Mesenchymal stem cell (in vitro differentiated cells and primary cell): Measurements from ENCODE around the gene BACE2.

ENCODE experiments used
- DNase-seq: peaks from one replicate; pipeline ENCODE4 v3.0.0-alpha.2; 2013
- H2AFZ ChIP-seq: one replicate; pipeline ENCODE4 v1.6.1; 2013; ENCODE audit warnings: low read depth, mild to moderate bottlenecking, control low read depth, inconsistent platforms, low read length, moderate library complexity
- H2AK5ac ChIP-seq: 2 replicates; pipeline ENCODE4 v1.6.1; 2013; ENCODE audit warnings: low read length, moderate library complexity, mild to moderate bottlenecking, inconsistent platforms; ENCODE audit not compliant: severe bottlenecking
- H2BK120ac ChIP-seq: one replicate; pipeline ENCODE4 v1.6.1; 2013; ENCODE audit warnings: low read depth, mild to moderate bottlenecking, inconsistent platforms, low read length, moderate library complexity
- H2BK12ac ChIP-seq, 2 experiments: one replicate each; pipeline ENCODE4 v1.6.1; 2013; ENCODE audit warnings: inconsistent platforms in 2 of 2, low read length in 2 of 2, mild to moderate bottlenecking in 2 of 2, moderate library complexity in 2 of 2, control low read depth in 1 of 2
- H2BK15ac ChIP-seq: one replicate; pipeline ENCODE4 v1.6.1; 2013; ENCODE audit warnings: mild to moderate bottlenecking, low read depth, inconsistent platforms; ENCODE audit not compliant: poor library complexity, severe bottlenecking
- H2BK5ac ChIP-seq: 2 replicates; pipeline ENCODE4 v1.6.1; 2013; ENCODE audit warnings: low read depth, mild to moderate bottlenecking, low read length, control low read depth, inconsistent platforms; ENCODE audit not compliant: poor library complexity, severe bottlenecking
- H3K14ac ChIP-seq, 2 experiments: one replicate each; pipeline ENCODE4 v1.6.1; 2013; ENCODE audit warnings: inconsistent platforms in 2 of 2, low read length in 2 of 2, control low read depth in 1 of 2, mild to moderate bottlenecking in 1 of 2, moderate library complexity in 1 of 2
- H3K18ac ChIP-seq, 2 experiments: one replicate each; pipeline ENCODE4 v1.6.1; 2013; ENCODE audit warnings: inconsistent platforms in 2 of 2, low read length in 2 of 2, control low read depth in 1 of 2, low read depth in 1 of 2, mild to moderate bottlenecking in 1 of 2
- H3K23ac ChIP-seq, 2 experiments: one replicate each; pipeline ENCODE4 v1.6.1; 2013; ENCODE audit warnings: inconsistent platforms in 2 of 2, low read length in 2 of 2, mild to moderate bottlenecking in 2 of 2, moderate library complexity in 2 of 2, control low read depth in 1 of 2
- H3K27ac ChIP-seq: 2 replicates; pipeline ENCODE4 v1.5.1; 2013; ENCODE audit warnings: mild to moderate bottlenecking, moderate library complexity, low read length, control low read depth, inconsistent platforms; ENCODE audit not compliant: poor library complexity, severe bottlenecking
- H3K27me3 ChIP-seq, 2 experiments: 2 replicates each; pipeline versions ENCODE4 v1.6.1 to v1.7.0; 2013; ENCODE audit warnings: low read length in 2 of 2, mild to moderate bottlenecking in 2 of 2, moderate library complexity in 2 of 2, control low read depth in 1 of 2, inconsistent platforms in 1 of 2; ENCODE audit not compliant: control insufficient read depth in 1 of 2, insufficient read depth in 1 of 2
- H3K36me3 ChIP-seq, 2 experiments: 2 replicates each; pipeline versions ENCODE4 v1.6.1 to v1.7.0; 2013; ENCODE audit warnings: low read length in 2 of 2, control low read depth in 1 of 2, inconsistent platforms in 1 of 2, low read depth in 1 of 2, mild to moderate bottlenecking in 1 of 2; ENCODE audit not compliant: insufficient read depth in 2 of 2, control insufficient read depth in 1 of 2
- H3K4ac ChIP-seq, 2 experiments: one replicate each; pipeline ENCODE4 v1.6.1; 2013; ENCODE audit warnings: inconsistent platforms in 2 of 2, low read length in 2 of 2, mild to moderate bottlenecking in 2 of 2, moderate library complexity in 2 of 2, control low read depth in 1 of 2, low read depth in 1 of 2
- H3K4me1 ChIP-seq: 2 replicates; pipeline ENCODE4 v1.6.1; 2013; ENCODE audit warnings: low read depth, low read length, control low read depth; ENCODE audit not compliant: control insufficient read depth, insufficient read depth
- H3K4me2 ChIP-seq: 2 replicates; pipeline ENCODE4 v1.6.1; 2013; ENCODE audit warnings: low read length, mild to moderate bottlenecking, inconsistent platforms; ENCODE audit not compliant: poor library complexity, severe bottlenecking
- H3K4me3 ChIP-seq, 2 experiments: 2 replicates each; pipeline versions ENCODE4 v1.5.1 to v1.7.0; 2013; ENCODE audit warnings: low read length in 2 of 2, mild to moderate bottlenecking in 2 of 2, control low read depth in 1 of 2, low read depth in 1 of 2; ENCODE audit not compliant: insufficient read depth in 1 of 2
- H3K79me1 ChIP-seq: replicated peaks from 2 replicates; pipeline ENCODE4 v1.6.1; 2013; ENCODE audit warnings: mild to moderate bottlenecking, control low read depth, low read length, inconsistent platforms; ENCODE audit not compliant: poor library complexity, severe bottlenecking
- H3K9ac ChIP-seq: 2 replicates; pipeline ENCODE4 v1.7.0; 2013; ENCODE audit warnings: mild to moderate bottlenecking, low read length, moderate library complexity
- H3K9me3 ChIP-seq: 2 replicates; pipeline ENCODE4 v1.7.0; 2013; ENCODE audit warnings: mild to moderate bottlenecking, low read length; ENCODE audit not compliant: control insufficient read depth
- H4K8ac ChIP-seq: one replicate; pipeline ENCODE4 v1.6.1; 2013; ENCODE audit warnings: inconsistent platforms, mild to moderate bottlenecking, low read length, moderate library complexity
- H4K91ac ChIP-seq: one replicate; pipeline ENCODE4 v1.6.1; 2013; ENCODE audit warnings: mild to moderate bottlenecking, low read length, inconsistent platforms
- WGBS: methylation state at CpG from one replicate; pipeline ENCODE4 v1.1.7; 2013; ENCODE audit warnings: mixed read lengths; 5-methylcytosine and 5-hydroxymethylcytosine counted together

BACE2 gene

GRCh38 chr21:41250519-41250918, 82.6 kb downstream of the BACE2 start:
- H2BK5ac ChIP-seq, result no peak overlapping the region
- no peak overlapping the region for H2AK5ac ChIP-seq
- H3K27ac ChIP-seq, result no peak overlapping the region
- H3K27me3 ChIP-seq, result no peaks in the 10 kb centered on the region
- no peak overlapping the region for H3K4ac ChIP-seq
- no peak overlapping the region for H3K18ac ChIP-seq
- peaks cover 15 to 34% of the 10 kb centered on the region in 2 experiments for H3K36me3 ChIP-seq
- no peak overlapping the region for H3K23ac ChIP-seq
- no peak overlapping the region for H3K14ac ChIP-seq
- H2BK120ac ChIP-seq, result no peak overlapping the region
- no peak overlapping the region for H2BK12ac ChIP-seq
- no peak overlapping the region for H3K4me3 ChIP-seq
- H2BK15ac ChIP-seq, result no peak overlapping the region
- H3K9ac ChIP-seq, result no peak overlapping the region
- 80% methylated on average over 8 of the region's 8 CpGs for WGBS
- H4K91ac ChIP-seq, result no peak overlapping the region
- H3K9me3 ChIP-seq, result no peaks in the 10 kb centered on the region
- no peaks in the 10 kb centered on the region for H3K79me1 ChIP-seq
- no peak for DNase-seq
- H3K4me1 ChIP-seq, result no peaks in the 10 kb centered on the region
- no peak overlapping the region for H2AFZ ChIP-seq
- H4K8ac ChIP-seq, result no peak overlapping the region
- no peak overlapping the region for H3K4me2 ChIP-seq

- Histone ChIP-seq H2BK15ac (no peak overlapping the region), H3K9me3 (no peaks in the 10 kb centered on the region), H3K23ac (no peak overlapping the region), H3K9ac (no peak overlapping the region), H2AFZ (no peak overlapping the region), H3K14ac (no peak overlapping the region), H2BK120ac (no peak overlapping the region), H3K4me2 (no peak overlapping the region), H3K27ac (no peak overlapping the region), H2AK5ac (no peak overlapping the region), H4K91ac (no peak overlapping the region), H3K4me1 (no peaks in the 10 kb centered on the region), H2BK12ac (no peak overlapping the region), H3K4ac (peak overlapping the region in 1 of 2 experiments; percentile 54), H3K18ac (no peak overlapping the region), H3K36me3 (peaks cover 15 to 36% of the 10 kb centered on the region in 2 experiments), H3K4me3 (no peak overlapping the region), H3K27me3 (no peaks in the 10 kb centered on the region), H4K8ac (no peak overlapping the region), H3K79me1 (no peaks in the 10 kb centered on the region), H2BK5ac (no peak overlapping the region)
- no peak for DNase-seq
- 90% methylated on average over 11 of the region's 12 CpGs for WGBS
Observed at GRCh38 chr21:41251961-41252642, 84.1 kb downstream of the BACE2 start.

GRCh38 chr21:41254090-41254700, 86.2 kb downstream of the BACE2 start:
- no peak overlapping the region for H3K27ac ChIP-seq
- no peak overlapping the region for H3K4me2 ChIP-seq
- no peak overlapping the region for H4K8ac ChIP-seq
- H4K91ac ChIP-seq, result no peak overlapping the region
- no peaks in the 10 kb centered on the region for H3K9me3 ChIP-seq
- H3K79me1 ChIP-seq, result no peaks in the 10 kb centered on the region
- H2BK15ac ChIP-seq, result no peak overlapping the region
- no peak overlapping the region for H3K4me3 ChIP-seq
- H3K23ac ChIP-seq, result no peak overlapping the region
- 52% methylated on average over 4 of the region's 4 CpGs for WGBS
- no peak for DNase-seq
- H2BK5ac ChIP-seq, result no peak overlapping the region
- peaks cover 11 to 45% of the 10 kb centered on the region in 2 experiments for H3K36me3 ChIP-seq
- H2BK12ac ChIP-seq, result no peak overlapping the region
- H3K4ac ChIP-seq, result no peak overlapping the region
- H2AFZ ChIP-seq, result no peak overlapping the region
- H3K18ac ChIP-seq, result no peak overlapping the region
- no peak overlapping the region for H3K14ac ChIP-seq
- H3K9ac ChIP-seq, result no peak overlapping the region
- H2BK120ac ChIP-seq, result no peak overlapping the region
- no peaks in the 10 kb centered on the region for H3K27me3 ChIP-seq
- H3K4me1 ChIP-seq, result no peaks in the 10 kb centered on the region
- no peak overlapping the region for H2AK5ac ChIP-seq

GRCh38 chr21:41255190-41255589, 87.2 kb downstream of the BACE2 start:
- WGBS, result 92% methylated on average over 9 of the region's 9 CpGs
- no peaks in the 10 kb centered on the region for H3K27me3 ChIP-seq
- no peak overlapping the region for H3K4me2 ChIP-seq
- no peak overlapping the region for H3K18ac ChIP-seq
- H3K23ac ChIP-seq, result no peak overlapping the region
- H3K4ac ChIP-seq, result no peak overlapping the region
- no peaks in the 10 kb centered on the region for H3K9me3 ChIP-seq
- no peak overlapping the region for H2BK12ac ChIP-seq
- DNase-seq, result no peak
- H3K36me3 ChIP-seq, result peaks cover 11 to 45% of the 10 kb centered on the region in 2 experiments
- H3K27ac ChIP-seq, result no peak overlapping the region
- H4K8ac ChIP-seq, result no peak overlapping the region
- no peak overlapping the region for H2BK15ac ChIP-seq
- peak overlapping the region; percentile 28 for H4K91ac ChIP-seq
- no peak overlapping the region for H2BK120ac ChIP-seq
- H3K14ac ChIP-seq, result no peak overlapping the region
- H2BK5ac ChIP-seq, result no peak overlapping the region
- H3K9ac ChIP-seq, result no peak overlapping the region
- no peak overlapping the region for H2AK5ac ChIP-seq
- H3K4me3 ChIP-seq, result no peak overlapping the region
- H2AFZ ChIP-seq, result no peak overlapping the region
- no peaks in the 10 kb centered on the region for H3K79me1 ChIP-seq
- no peaks in the 10 kb centered on the region for H3K4me1 ChIP-seq
